A549 (cell line): ENCODE measurements around the gene TRAF3.

ENCODE experiments used
- CHD2 ChIP-seq: fragments of 150-350 bp; IDR thresholded peaks from 2 replicates; pipeline ENCODE4 v1.6.1; 2014; ENCODE audit warnings: low read length; ENCODE audit not compliant: partially characterized antibody
- EHMT2 ChIP-seq: fragments of 200-600 bp; sonication (generic); IDR thresholded peaks from 2 replicates; pipeline ENCODE4 v1.6.1; 2016; ENCODE audit warnings: antibody characterized with exemption, low read depth, mild to moderate bottlenecking, moderate library complexity
- MAFK ChIP-seq: fragments of 450-650 bp; IDR thresholded peaks from 2 replicates; pipeline ENCODE4 v1.6.1; 2014; ENCODE audit not compliant: partially characterized antibody
- MYC ChIP-seq: IDR thresholded peaks from 2 replicates; pipeline ENCODE4 v1.6.1; 2012; ENCODE audit warnings: mild to moderate bottlenecking, inconsistent platforms, low read length, improper control_type of control experiment, borderline replicate concordance
- TF ChIP-seq, protein P1 (sequence below): fragments of >200 bp; sonication (Bioruptor Twin); formaldehyde crosslinking; IDR thresholded peaks from 3 replicates; pipeline ENCODE4 v1.5.1; 2016
- TF ChIP-seq, protein P2 (sequence below): fragments of 200-600 bp; sonication (generic); IDR thresholded peaks from 2 replicates; pipeline ENCODE4 v1.6.1; 2016; ENCODE audit warnings: antibody characterized with exemption, mild to moderate bottlenecking, moderate library complexity

DNA sequence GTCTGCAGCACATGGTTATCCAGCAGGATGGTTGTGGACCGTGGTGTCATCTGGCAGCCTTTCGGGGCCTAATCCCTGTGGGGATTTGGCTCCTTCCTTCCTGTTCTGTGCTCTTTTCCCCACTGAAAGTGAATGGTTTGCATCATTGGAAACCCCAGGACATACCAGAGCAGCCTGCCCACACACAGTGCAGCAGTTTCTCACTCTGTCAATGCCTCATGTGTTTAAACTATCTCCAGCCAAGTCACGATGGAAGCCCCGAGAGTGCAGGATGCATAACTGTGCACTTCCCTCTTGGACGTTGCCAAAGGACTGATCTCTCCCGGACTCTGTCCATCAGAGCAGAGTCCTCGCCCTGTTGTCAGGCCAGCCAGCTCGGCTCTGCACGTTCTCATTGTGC is 116.2 kb downstream of the TRAF3 start:
- no peak for TF ChIP-seq EHMT2
- no peak for TF ChIP-seq MYC
- TF ChIP-seq, protein P1, sequence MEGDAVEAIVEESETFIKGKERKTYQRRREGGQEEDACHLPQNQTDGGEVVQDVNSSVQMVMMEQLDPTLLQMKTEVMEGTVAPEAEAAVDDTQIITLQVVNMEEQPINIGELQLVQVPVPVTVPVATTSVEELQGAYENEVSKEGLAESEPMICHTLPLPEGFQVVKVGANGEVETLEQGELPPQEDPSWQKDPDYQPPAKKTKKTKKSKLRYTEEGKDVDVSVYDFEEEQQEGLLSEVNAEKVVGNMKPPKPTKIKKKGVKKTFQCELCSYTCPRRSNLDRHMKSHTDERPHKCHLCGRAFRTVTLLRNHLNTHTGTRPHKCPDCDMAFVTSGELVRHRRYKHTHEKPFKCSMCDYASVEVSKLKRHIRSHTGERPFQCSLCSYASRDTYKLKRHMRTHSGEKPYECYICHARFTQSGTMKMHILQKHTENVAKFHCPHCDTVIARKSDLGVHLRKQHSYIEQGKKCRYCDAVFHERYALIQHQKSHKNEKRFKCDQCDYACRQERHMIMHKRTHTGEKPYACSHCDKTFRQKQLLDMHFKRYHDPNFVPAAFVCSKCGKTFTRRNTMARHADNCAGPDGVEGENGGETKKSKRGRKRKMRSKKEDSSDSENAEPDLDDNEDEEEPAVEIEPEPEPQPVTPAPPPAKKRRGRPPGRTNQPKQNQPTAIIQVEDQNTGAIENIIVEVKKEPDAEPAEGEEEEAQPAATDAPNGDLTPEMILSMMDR, result no peak
- TF ChIP-seq MAFK, result no peak
- TF ChIP-seq, protein P2, sequence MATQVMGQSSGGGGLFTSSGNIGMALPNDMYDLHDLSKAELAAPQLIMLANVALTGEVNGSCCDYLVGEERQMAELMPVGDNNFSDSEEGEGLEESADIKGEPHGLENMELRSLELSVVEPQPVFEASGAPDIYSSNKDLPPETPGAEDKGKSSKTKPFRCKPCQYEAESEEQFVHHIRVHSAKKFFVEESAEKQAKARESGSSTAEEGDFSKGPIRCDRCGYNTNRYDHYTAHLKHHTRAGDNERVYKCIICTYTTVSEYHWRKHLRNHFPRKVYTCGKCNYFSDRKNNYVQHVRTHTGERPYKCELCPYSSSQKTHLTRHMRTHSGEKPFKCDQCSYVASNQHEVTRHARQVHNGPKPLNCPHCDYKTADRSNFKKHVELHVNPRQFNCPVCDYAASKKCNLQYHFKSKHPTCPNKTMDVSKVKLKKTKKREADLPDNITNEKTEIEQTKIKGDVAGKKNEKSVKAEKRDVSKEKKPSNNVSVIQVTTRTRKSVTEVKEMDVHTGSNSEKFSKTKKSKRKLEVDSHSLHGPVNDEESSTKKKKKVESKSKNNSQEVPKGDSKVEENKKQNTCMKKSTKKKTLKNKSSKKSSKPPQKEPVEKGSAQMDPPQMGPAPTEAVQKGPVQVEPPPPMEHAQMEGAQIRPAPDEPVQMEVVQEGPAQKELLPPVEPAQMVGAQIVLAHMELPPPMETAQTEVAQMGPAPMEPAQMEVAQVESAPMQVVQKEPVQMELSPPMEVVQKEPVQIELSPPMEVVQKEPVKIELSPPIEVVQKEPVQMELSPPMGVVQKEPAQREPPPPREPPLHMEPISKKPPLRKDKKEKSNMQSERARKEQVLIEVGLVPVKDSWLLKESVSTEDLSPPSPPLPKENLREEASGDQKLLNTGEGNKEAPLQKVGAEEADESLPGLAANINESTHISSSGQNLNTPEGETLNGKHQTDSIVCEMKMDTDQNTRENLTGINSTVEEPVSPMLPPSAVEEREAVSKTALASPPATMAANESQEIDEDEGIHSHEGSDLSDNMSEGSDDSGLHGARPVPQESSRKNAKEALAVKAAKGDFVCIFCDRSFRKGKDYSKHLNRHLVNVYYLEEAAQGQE, result no peak
- no peak for TF ChIP-seq CHD2
